ENCODE results near the gene LRR1. TPM values are rescaled to one million over a fixed set of nuclear protein-coding genes. Genes with fewer than 3 reads are reported as not detected.
"Not testable (repeated sequence)": the region's sequence is repeated elsewhere in the genome, so short reads cannot be mapped to it uniquely, and the experiment has no call there.

The LRR1 gene
- total RNA-seq, 1 donor from 2014 or later = 7.0 TPM

- no peak for DNase-seq (ENCODE audit: low spot score)
These were observed 25.4 kb downstream of the LRR1 start for GRCh38 chr14:49623941-49624839.

GRCh38 chr14:49633640-49634546 lies 35.2 kb downstream of the LRR1 start:
- peak; percentile 93 for DNase-seq (ENCODE audit: low spot score)

- peak; percentile 60 for DNase-seq (ENCODE audit: low spot score)
These were observed 36.0 kb downstream of the LRR1 start, which contains the start of gene DNAAF2 for GRCh38 chr14:49634547-49635334. Gene DNAAF2, minus strand, starts transcription at chr14:49635244. Its CDS starts 95 bp downstream, at chr14:49635149.

GRCh38 chr14:49636866-49637265 lies 38.1 kb downstream of the LRR1 start:
- DNase-seq (ENCODE audit: low spot score) = no peak

GRCh38 chr14:49637534-49638078 lies 38.9 kb downstream of the LRR1 start:
- DNase-seq (ENCODE audit: low spot score) = no peak

GRCh38 chr14:49640540-49641417 lies 42.0 kb downstream of the LRR1 start:
- DNase-seq (ENCODE audit: low spot score) = no peak

- DNase-seq (ENCODE audit: low spot score) = peak; percentile 58
These were observed 43.0 kb downstream of the LRR1 start for GRCh38 chr14:49641697-49642129.

GRCh38 chr14:49642163-49642562 lies 43.4 kb downstream of the LRR1 start:
- DNase-seq (ENCODE audit: low spot score) = no peak

GRCh38 chr14:49653508-49653907 lies 54.8 kb downstream of the LRR1 start:
- no peak for DNase-seq (ENCODE audit: low spot score)

GRCh38 chr14:49654511-49654910 lies 55.8 kb downstream of the LRR1 start:
- DNase-seq (ENCODE audit: low spot score) = no peak

GRCh38 chr14:49657500-49657899 lies 58.8 kb downstream of the LRR1 start:
- not testable (repeated sequence) for DNase-seq (ENCODE audit: low spot score)

GRCh38 chr14:49659526-49660455 lies 61.1 kb downstream of the LRR1 start:
- DNase-seq (ENCODE audit: low spot score) = no peak

Other genes with a start within 250 kb of the LRR1 start
- gene RPS29, start 12.6 kb upstream of the LRR1 start, total RNA-seq = 852 TPM
- gene RPL36AL, start 21.7 kb downstream of the LRR1 start, total RNA-seq = 143 TPM
- gene MGAT2, start 21.9 kb downstream of the LRR1 start, total RNA-seq = 43.0 TPM
- 8.4 TPM for gene DNAAF2, start 36.3 kb downstream of the LRR1 start, total RNA-seq
- gene POLE2, start 89.3 kb downstream of the LRR1 start, total RNA-seq = 1.5 TPM
- 5.2 TPM for gene KLHDC1, start 94.2 kb downstream of the LRR1 start, total RNA-seq
- gene KLHDC2, start 169.2 kb downstream of the LRR1 start, total RNA-seq = 71.2 TPM

Measured in mucosa of gallbladder (tissue), 1 donor.